T-helper 17 cell (primary cell): ENCODE data around the gene MARCHF9. TPM values are rescaled to one million over a fixed set of nuclear protein-coding genes. Genes with fewer than 3 reads are reported as not detected.

Experiments used
- ATAC-seq: fragments of 150-1000 bp; cut with Tn5 transposase; 2 replicates; pipeline ENCODE4 v1.10.0; 2021; ENCODE audit warnings: mild to moderate bottlenecking, moderate library complexity
- DNase-seq, 3 donors: peaks; one replicate each; pipeline versions ENCODE4 v3.0.0 to v3.0.0-alpha.2; 2020 to 2021
- H3K9me3 ChIP-seq: one replicate; pipeline ENCODE4 v1.7.0; 2013; ENCODE audit warnings: low read length, mild to moderate bottlenecking; ENCODE audit not compliant: control insufficient read depth, poor library complexity, severe bottlenecking
- H3K27ac Mint-ChIP-seq: one replicate; pipeline ENCODE4 v1.8.0; 2022; ENCODE audit warnings: mild to moderate bottlenecking, moderate library complexity, mixed read lengths
- H3K27me3 Mint-ChIP-seq: one replicate; pipeline ENCODE4 v1.8.0; 2022; ENCODE audit warnings: mixed read lengths
- H3K36me3 Mint-ChIP-seq: one replicate; pipeline ENCODE4 v1.8.0; 2022; ENCODE audit warnings: low read depth, mixed read lengths
- H3K4me1 Mint-ChIP-seq: one replicate; pipeline ENCODE4 v1.8.0; 2022; ENCODE audit warnings: mild to moderate bottlenecking, mixed read lengths
- H3K4me3 Mint-ChIP-seq: one replicate; pipeline ENCODE4 v1.8.0; 2022; ENCODE audit warnings: mild to moderate bottlenecking, moderate library complexity, mixed read lengths
- total RNA-seq, 4 donors: library from RNA in 2 of 4; stranded (reverse) in 2 of 4; gene quantifications; one replicate each; pipeline ENCODE4 v1.2.3 and lab custom pipeline; 2022 to 2026

The MARCHF9 gene
- total RNA-seq, 2 donors from 2014 or later: 45.3 to 62.4 TPM

DNA sequence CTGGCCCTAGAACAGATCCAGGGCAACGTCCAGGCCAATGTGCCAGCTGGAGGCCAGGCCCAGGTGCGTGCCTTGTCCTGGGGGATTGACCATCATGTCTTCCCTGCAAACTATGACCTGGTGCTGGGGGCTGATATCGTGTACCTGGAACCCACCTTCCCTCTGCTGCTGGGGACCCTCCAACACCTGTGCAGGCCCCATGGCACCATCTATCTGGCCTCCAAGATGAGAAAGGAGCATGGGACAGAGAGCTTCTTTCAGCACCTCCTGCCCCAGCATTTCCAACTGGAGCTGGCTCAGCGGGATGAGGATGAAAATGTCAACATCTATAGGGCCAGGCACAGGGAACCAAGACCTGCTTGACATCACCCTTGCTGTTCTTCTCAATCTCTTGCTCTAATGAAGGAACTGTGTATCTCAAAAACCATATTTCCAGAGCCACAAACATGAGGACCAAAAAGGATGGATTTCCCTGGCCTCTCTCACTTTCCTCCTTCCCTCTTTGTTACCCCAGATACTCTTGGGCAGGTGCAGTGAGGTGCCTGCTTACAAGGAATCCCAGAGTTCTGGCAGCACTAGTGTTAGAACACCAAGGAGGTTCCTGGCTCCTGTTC is 25.5 kb downstream of the MARCHF9 start:
- H3K27ac Mint-ChIP-seq: peak overlapping the region; percentile 99
- no peaks in the 10 kb centered on the region for H3K27me3 Mint-ChIP-seq
- DNase-seq (no peak), ATAC-seq (no peak)
- no peaks in the 10 kb centered on the region for H3K9me3 ChIP-seq
- no peak overlapping the region for H3K4me3 Mint-ChIP-seq
- peaks cover 11% of the 10 kb centered on the region for H3K36me3 Mint-ChIP-seq
- H3K4me1 Mint-ChIP-seq: peaks cover 58% of the 10 kb centered on the region

DNA sequence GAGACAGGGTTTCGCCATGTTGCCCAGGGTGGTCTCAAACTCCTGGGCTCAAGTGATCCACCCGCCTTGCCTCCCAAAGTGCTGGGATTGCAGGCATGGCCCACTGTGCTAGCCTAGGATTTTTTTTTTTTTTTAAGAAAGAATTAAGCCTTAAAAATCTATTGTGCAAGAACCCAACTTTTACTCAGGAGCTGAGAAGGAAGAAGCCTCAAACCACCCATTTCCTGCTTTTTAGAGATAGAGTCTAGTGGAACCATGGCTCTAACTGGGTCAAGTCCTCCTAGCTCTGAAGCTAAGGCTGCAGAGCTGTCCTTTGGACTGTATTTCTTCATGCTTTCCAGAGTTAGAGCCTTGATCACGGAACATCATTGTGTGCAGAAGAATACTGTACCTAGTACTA is 26.3 kb downstream of the MARCHF9 start:
- Mint-ChIP-seq H3K4me1 (peaks cover 53% of the 10 kb centered on the region), H3K27ac (peak overlapping the region; percentile 99), H3K27me3 (no peaks in the 10 kb centered on the region), H3K4me3 (peak overlapping the region; percentile 99), H3K36me3 (peaks cover 6% of the 10 kb centered on the region)
- ATAC-seq (peak; percentile 63), DNase-seq (no peak)
- no peaks in the 10 kb centered on the region for H3K9me3 ChIP-seq

GRCh38 chr12:57781801-57782200 is 26.9 kb downstream of the MARCHF9 start:
- peak overlapping the region; percentile 99 for H3K4me3 Mint-ChIP-seq
- H3K27me3 Mint-ChIP-seq: no peaks in the 10 kb centered on the region

GRCh38 chr12:57782243-57782607 is 27.3 kb downstream of the MARCHF9 start:
- no peak for ATAC-seq
- no peaks in the 10 kb centered on the region for H3K9me3 ChIP-seq
- Mint-ChIP-seq H3K27ac (peak overlapping the region; percentile 99), H3K4me3 (peak overlapping the region; percentile 99), H3K4me1 (peaks cover 52% of the 10 kb centered on the region), H3K36me3 (peaks cover 7% of the 10 kb centered on the region), H3K27me3 (no peaks in the 10 kb centered on the region)
- no peak for DNase-seq

More at GRCh38 chr12:57781801-57782200, 26.9 kb downstream of the MARCHF9 start:
- Mint-ChIP-seq H3K4me1 (peaks cover 56% of the 10 kb centered on the region), H3K36me3 (peaks cover 7% of the 10 kb centered on the region), H3K27ac (peak overlapping the region; percentile 99)
- no peaks in the 10 kb centered on the region for H3K9me3 ChIP-seq
- ATAC-seq (no peak), DNase-seq (no peak)

DNA sequence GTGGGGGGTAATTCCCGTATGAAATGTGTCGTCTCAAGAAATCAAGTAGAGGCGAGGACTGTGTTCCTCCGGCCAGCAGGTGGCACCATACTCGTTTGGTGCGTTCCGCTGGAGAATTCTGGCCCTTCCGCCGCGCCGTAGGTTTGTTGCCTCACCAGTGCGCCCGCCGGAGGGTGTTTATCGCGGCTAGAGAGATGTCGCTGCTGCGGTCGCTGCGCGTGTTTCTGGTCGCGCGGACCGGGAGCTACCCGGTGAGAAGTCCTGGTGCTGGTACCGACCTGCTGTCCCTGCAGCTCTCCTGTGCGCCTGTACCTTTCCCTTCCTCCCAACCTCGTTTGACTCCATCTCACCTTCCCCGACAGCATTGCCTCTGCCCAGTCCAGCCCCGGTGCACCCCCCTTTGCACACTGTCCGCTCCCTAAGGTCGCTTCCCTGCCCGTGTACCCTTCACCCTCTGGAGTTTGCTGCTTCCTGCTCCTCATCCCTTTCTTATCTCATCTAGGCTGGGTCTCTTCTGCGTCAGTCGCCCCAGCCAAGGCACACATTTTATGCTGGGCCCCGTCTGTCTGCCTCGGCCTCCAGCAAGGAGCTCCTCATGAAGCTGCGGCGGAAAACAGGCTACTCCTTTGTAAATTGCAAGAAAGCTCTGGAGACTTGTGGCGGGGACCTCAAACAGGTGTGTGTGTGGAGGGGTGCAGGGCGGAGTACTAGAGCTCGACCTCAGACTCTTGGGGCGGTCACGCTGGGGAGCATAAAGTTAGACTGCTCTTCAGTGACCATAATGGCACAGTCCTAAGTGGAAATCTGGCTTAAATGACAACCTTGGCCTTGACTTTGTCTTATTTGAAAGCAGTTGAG is 27.9 kb downstream of the MARCHF9 start, which contains the start of gene TSFM:
TSS of gene TSFM (plus strand) at position 180 of the 858 bp plus-strand sequence. CDS start at position 195, 15 bp downstream.
- ATAC-seq (peak; percentile 91), DNase-seq (peak; percentile 91 to 98 (median 95))
- H3K36me3 Mint-ChIP-seq: peaks cover 7% of the 10 kb centered on the region
- peak within 1 kb of the TSS; percentile 99 for H3K27ac Mint-ChIP-seq
- H3K4me3 Mint-ChIP-seq: peak within 1 kb of the TSS; percentile 99
- peaks cover 52% of the 10 kb centered on the region for H3K4me1 Mint-ChIP-seq
- H3K27me3 Mint-ChIP-seq: no peaks in the 10 kb centered on the region
- no peaks in the 10 kb centered on the region for H3K9me3 ChIP-seq

DNA sequence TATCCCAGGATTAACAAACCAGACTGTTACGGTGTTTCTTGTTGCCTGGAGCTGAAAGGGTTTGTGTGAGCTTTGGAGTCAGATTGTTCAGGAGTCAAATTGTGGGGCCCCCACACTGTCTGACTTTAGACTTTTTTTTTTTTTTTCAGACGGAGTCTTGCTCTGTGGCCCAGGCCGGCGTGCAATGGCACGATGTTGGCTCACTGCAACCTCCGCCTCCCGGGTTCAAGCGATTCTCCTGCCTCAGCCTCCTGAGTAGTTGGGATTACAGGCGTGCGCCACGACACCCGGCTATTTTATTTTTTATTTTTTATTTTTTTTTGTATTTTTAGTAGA is 28.5 kb downstream of the MARCHF9 start:
- peak overlapping the region; percentile 99 for H3K4me3 Mint-ChIP-seq
- no peaks in the 10 kb centered on the region for H3K27me3 Mint-ChIP-seq
- H3K4me1 Mint-ChIP-seq: peaks cover 48% of the 10 kb centered on the region
- DNase-seq (no peak), ATAC-seq (no peak)
- H3K36me3 Mint-ChIP-seq: peaks cover 7% of the 10 kb centered on the region
- peak overlapping the region; percentile 99 for H3K27ac Mint-ChIP-seq
- no peaks in the 10 kb centered on the region for H3K9me3 ChIP-seq

DNA sequence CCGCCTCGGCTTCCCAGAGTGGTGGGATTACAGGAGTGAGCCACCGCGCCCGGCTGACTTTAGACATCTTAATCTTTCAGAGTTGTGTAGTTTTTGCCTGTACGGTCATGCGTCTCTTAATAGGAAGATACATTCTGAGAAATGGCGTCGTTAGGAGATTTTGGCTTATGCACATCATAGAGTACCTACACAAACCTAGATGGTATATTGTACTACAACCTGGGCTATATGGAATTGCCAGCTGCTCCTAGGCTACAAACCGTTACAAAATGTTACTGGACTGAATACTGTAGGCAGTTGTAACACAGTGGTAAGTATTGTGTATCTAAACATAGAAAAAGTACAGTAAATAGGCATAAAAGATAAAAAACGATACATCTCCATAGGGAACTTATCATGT is 29.0 kb downstream of the MARCHF9 start:
- no peaks in the 10 kb centered on the region for H3K9me3 ChIP-seq
- Mint-ChIP-seq H3K36me3 (peaks cover 7% of the 10 kb centered on the region), H3K27ac (peak overlapping the region; percentile 99), H3K4me1 (peaks cover 45% of the 10 kb centered on the region), H3K4me3 (peak overlapping the region; percentile 65), H3K27me3 (no peaks in the 10 kb centered on the region)
- no peak for DNase-seq
- no peak for ATAC-seq

- DNase-seq (no peak), ATAC-seq (no peak)
- Mint-ChIP-seq H3K27ac (no peak overlapping the region), H3K4me1 (peaks cover 9% of the 10 kb centered on the region), H3K36me3 (peaks cover 10% of the 10 kb centered on the region), H3K27me3 (no peaks in the 10 kb centered on the region), H3K4me3 (no peak overlapping the region)
- H3K9me3 ChIP-seq: no peaks in the 10 kb centered on the region
These were observed 39.0 kb downstream of the MARCHF9 start for GRCh38 chr12:57793920-57794319.

GRCh38 chr12:57795354-57795753 is 40.5 kb downstream of the MARCHF9 start:
- Mint-ChIP-seq H3K27ac (no peak overlapping the region), H3K36me3 (peaks cover 15% of the 10 kb centered on the region), H3K27me3 (no peaks in the 10 kb centered on the region), H3K4me3 (no peak overlapping the region), H3K4me1 (peaks cover 11% of the 10 kb centered on the region)
- DNase-seq: no peak
- H3K9me3 ChIP-seq: no peaks in the 10 kb centered on the region
- ATAC-seq: no peak

GRCh38 chr12:57796996-57797395 is 42.1 kb downstream of the MARCHF9 start:
- ATAC-seq: no peak
- no peaks in the 10 kb centered on the region for H3K27me3 Mint-ChIP-seq
- H3K4me1 Mint-ChIP-seq: peaks cover 12% of the 10 kb centered on the region
- no peak for DNase-seq
- no peaks in the 10 kb centered on the region for H3K9me3 ChIP-seq
- peaks cover 15% of the 10 kb centered on the region for H3K36me3 Mint-ChIP-seq
- no peak overlapping the region for H3K4me3 Mint-ChIP-seq
- H3K27ac Mint-ChIP-seq: no peak overlapping the region

- no peak overlapping the region for H3K27ac Mint-ChIP-seq
These were observed 43.0 kb downstream of the MARCHF9 start for GRCh38 chr12:57797933-57798332.

GRCh38 chr12:57800965-57801364 is 46.1 kb downstream of the MARCHF9 start:
- Mint-ChIP-seq H3K27me3 (no peaks in the 10 kb centered on the region), H3K36me3 (peaks cover 16% of the 10 kb centered on the region), H3K4me1 (peaks cover 13% of the 10 kb centered on the region), H3K27ac (no peak overlapping the region), H3K4me3 (no peak overlapping the region)
- no peaks in the 10 kb centered on the region for H3K9me3 ChIP-seq
- DNase-seq (no peak), ATAC-seq (no peak)

More at GRCh38 chr12:57797933-57798332, 43.0 kb downstream of the MARCHF9 start:
- Mint-ChIP-seq H3K36me3 (peaks cover 16% of the 10 kb centered on the region), H3K4me3 (no peak overlapping the region), H3K4me1 (peaks cover 14% of the 10 kb centered on the region), H3K27me3 (no peaks in the 10 kb centered on the region)
- H3K9me3 ChIP-seq: no peaks in the 10 kb centered on the region
- DNase-seq: no peak
- no peak for ATAC-seq

GRCh38 chr12:57802607-57803006 is 47.7 kb downstream of the MARCHF9 start:
- no peak for ATAC-seq
- H3K27me3 Mint-ChIP-seq: no peaks in the 10 kb centered on the region

More at GRCh38 chr12:57802607-57803006, 47.7 kb downstream of the MARCHF9 start:
- H3K36me3 Mint-ChIP-seq: peaks cover 12% of the 10 kb centered on the region
- no peak for DNase-seq
- H3K9me3 ChIP-seq: no peaks in the 10 kb centered on the region
- peaks cover 10% of the 10 kb centered on the region for H3K4me1 Mint-ChIP-seq
- no peak overlapping the region for H3K4me3 Mint-ChIP-seq
- H3K27ac Mint-ChIP-seq: no peak overlapping the region
